ENCODE measurements around the gene PTGES3L.

The PTGES3L gene

DNA sequence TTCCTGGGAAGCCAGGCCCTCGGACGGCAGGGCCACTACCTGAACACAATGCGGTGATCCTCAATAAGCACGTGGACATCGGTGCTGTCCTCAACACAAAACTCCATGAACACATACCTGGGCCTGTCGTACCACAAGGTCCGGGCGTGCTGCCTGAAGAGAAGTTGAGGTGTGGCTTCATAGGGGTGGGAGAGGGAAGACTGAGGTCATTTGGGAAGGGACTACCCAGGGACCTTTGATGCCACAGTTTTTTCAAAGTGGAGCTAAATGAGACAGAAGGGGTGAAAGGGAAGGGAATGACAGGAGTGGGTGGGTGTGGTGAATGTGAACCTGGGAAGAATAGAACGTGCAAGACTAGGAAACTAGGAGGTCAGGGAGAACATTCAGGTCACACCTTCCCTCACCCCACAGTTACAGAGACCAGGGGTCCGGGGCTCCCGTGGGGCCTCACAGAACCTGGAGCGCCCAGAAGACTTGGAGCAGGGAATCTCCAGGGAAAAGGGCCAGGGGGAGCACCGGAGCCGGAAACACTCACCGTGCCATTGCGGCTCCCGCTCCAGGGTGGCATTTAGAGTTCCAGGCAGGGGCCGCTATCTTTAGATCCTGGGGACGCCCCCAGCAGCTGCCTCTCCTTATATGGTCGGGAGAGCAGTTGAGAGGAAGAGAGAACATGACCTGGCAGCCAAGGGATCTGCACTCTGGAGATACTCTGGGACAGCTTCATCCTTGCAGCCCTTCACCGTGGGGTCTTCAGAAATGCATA is at the start of gene PTGES3L:
PTGES3L (minus strand) TSS at position 570 of the 763 bp plus-strand sequence; CDS start at position 543, 27 bp downstream.
- peak in 1 of 2 experiments; percentile 49 for DNase-seq (ENCODE audit: low read depth in 1 of 2, low spot score in 1 of 2)
- in situ Hi-C loops (cut with HindIII; ENCODE audit: low pct_unique_long_range_greater_than_20kb, low sequenced_read_pairs): no loop called here
- TF ChIP-seq JUND (IDR thresholded peaks at IDR 0.05; ENCODE audit: low read depth): no peak

DNA sequence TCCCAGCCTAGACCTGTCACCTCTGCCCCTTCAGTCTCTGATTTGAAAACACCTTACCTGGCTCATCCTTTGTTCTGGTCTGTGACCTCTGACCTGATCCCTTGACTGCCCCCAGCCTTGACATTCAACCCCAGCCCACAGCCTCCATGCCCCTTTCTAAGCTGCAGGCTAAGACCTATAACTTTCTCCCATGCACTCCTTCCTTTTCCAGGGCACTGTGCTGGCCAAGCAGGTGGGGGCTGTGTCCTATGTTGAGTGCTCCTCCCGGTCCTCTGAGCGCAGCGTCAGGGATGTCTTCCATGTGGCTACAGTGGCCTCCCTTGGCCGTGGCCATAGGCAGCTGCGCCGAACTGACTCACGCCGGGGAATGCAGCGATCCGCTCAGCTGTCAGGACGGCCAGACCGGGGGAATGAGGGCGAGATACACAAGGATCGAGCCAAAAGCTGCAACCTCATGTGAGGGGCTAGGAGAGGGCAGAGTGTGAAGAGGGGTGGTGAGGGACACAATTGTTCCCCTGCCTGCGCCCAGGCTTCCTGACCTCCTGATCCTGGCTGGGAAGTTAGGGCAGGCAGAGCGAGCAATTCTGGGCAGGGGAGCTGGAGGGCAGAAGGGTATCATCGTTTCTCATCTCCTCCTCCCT is 48.5 kb upstream of the PTGES3L start:
- in situ Hi-C loops (cut with HindIII; ENCODE audit: low pct_unique_long_range_greater_than_20kb, low sequenced_read_pairs): no loop called here
- DNase-seq (ENCODE audit: low read depth in 1 of 2, low spot score in 1 of 2): no peak
- no peak for TF ChIP-seq JUND (IDR thresholded peaks at IDR 0.05; ENCODE audit: low read depth)

DNA sequence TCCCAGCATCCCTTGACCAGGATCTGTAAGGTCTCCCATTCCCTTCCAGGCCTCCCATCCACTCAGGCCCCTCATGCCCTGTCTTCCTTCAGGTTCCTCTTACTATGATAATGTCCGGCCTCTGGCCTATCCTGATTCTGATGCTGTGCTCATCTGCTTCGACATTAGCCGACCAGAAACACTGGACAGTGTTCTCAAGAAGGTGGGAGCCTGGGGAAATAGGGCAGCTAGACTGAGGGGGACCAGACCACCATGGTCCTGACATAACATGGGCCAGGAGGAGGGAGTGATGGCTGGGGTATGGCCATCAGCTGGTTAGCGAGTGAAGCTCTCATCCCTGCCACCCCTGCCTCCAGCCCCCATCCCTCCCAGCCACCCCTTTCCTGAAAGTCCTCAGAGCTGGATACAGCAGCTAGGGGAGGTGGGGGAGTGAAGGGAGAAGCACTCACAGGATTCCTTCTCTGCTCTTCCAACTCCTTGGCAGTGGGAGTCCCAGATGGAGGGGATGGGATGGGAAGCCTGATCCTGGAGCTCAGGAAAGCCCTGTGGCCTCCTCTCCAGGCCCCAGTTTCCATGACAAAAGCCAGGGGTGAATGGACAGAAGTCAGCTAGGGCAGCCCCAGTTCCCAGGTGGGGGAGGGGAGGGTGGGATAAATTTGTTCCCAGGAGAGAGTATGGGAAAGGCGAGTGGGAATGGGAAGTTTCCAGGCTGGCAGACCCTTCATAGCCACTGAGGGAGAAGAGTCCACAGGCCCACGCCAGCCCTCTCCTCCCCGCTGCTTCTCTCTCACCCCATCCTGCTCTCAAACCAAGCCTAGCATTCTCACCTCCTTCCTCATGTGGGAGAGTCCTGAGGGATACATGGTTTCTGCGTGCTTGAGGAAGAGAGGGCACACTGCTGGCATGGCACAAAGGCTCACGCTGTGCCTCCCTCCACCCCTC is 47.5 kb upstream of the PTGES3L start:
- in situ Hi-C loops (cut with HindIII; ENCODE audit: low pct_unique_long_range_greater_than_20kb, low sequenced_read_pairs): no loop called here
- DNase-seq (ENCODE audit: low read depth in 1 of 2, low spot score in 1 of 2): no peak
- TF ChIP-seq JUND (IDR thresholded peaks at IDR 0.05; ENCODE audit: low read depth): no peak

DNA sequence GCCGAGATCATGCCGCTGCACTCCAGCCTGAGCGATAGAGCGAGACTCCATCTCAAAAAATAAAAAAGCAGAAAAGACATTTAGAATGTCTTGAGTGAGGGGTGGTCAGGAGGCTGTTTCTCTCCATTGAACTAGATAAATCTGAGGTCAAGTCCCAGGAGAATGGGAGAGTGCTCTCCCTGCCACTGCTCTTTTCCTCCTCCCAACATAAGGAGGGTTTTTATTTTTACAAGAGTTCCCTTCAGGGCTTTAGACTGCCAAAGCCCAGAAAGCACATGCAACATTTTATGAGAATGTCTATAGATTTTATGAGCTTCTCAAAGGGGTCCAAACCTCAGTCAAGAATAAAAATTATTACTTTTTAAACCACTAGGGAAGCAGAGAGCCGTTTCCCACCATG is 46.7 kb upstream of the PTGES3L start:
- in situ Hi-C loops (cut with HindIII; ENCODE audit: low pct_unique_long_range_greater_than_20kb, low sequenced_read_pairs): no loop called here
- DNase-seq (ENCODE audit: low read depth in 1 of 2, low spot score in 1 of 2): no peak
- no peak for TF ChIP-seq JUND (IDR thresholded peaks at IDR 0.05; ENCODE audit: low read depth)

- TF ChIP-seq JUND (IDR thresholded peaks at IDR 0.05; ENCODE audit: low read depth): no peak
- no peak for DNase-seq (ENCODE audit: low read depth in 1 of 2, low spot score in 1 of 2)
- in situ Hi-C loops (cut with HindIII; ENCODE audit: low pct_unique_long_range_greater_than_20kb, low sequenced_read_pairs): no loop called here
Measured at GRCh38 chr17:43025766-43026537, 46.1 kb upstream of the PTGES3L start.

DNA sequence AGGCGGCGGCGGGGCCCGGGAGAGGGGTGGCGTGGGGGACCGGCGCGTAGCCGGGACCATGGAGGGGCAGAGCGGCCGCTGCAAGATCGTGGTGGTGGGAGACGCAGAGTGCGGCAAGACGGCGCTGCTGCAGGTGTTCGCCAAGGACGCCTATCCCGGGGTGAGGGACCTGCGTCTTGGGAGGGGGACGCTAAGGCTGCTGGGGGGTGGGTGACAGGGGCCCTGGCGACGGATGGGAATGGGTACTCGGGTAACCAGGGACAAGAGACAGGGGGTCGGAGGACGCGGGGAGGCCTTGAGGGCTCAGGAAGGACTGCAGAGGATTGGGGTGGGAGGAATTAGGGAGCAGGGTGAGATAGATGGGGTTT is 45.4 kb upstream of the PTGES3L start:
- in situ Hi-C loops (cut with HindIII; ENCODE audit: low pct_unique_long_range_greater_than_20kb, low sequenced_read_pairs): no loop called here
- TF ChIP-seq JUND (IDR thresholded peaks at IDR 0.05; ENCODE audit: low read depth): no peak

GRCh38 chr17:43024407-43025289 is 44.8 kb upstream of the PTGES3L start, which contains the start of gene RND2:
Gene RND2 (plus strand): TSS chr17:43025231. CDS start chr17:43025348, 117 bp downstream.
- in situ Hi-C loops (cut with HindIII; ENCODE audit: low pct_unique_long_range_greater_than_20kb, low sequenced_read_pairs): no loop called here

More for the DNA sequence above, 45.4 kb upstream of the PTGES3L start:
- DNase-seq (ENCODE audit: low read depth in 1 of 2, low spot score in 1 of 2): no peak

GRCh38 chr17:43021741-43022512 is 42.0 kb upstream of the PTGES3L start, which contains the start of gene VAT1:
Gene VAT1 (minus strand): TSS chr17:43022385. CDS start chr17:43022322, 63 bp downstream.
- in situ Hi-C loops (cut with HindIII; ENCODE audit: low pct_unique_long_range_greater_than_20kb, low sequenced_read_pairs): no loop called here
- DNase-seq (ENCODE audit: low read depth in 1 of 2, low spot score in 1 of 2): peak; percentile 86 to 93
- TF ChIP-seq JUND (IDR thresholded peaks at IDR 0.05; ENCODE audit: low read depth): no peak

More at GRCh38 chr17:43024407-43025289, 44.8 kb upstream of the PTGES3L start, which contains the start of gene RND2:
- peak; percentile 96 to 98 for DNase-seq (ENCODE audit: low read depth in 1 of 2, low spot score in 1 of 2)
- TF ChIP-seq JUND (IDR thresholded peaks at IDR 0.05; ENCODE audit: low read depth): no peak

DNA sequence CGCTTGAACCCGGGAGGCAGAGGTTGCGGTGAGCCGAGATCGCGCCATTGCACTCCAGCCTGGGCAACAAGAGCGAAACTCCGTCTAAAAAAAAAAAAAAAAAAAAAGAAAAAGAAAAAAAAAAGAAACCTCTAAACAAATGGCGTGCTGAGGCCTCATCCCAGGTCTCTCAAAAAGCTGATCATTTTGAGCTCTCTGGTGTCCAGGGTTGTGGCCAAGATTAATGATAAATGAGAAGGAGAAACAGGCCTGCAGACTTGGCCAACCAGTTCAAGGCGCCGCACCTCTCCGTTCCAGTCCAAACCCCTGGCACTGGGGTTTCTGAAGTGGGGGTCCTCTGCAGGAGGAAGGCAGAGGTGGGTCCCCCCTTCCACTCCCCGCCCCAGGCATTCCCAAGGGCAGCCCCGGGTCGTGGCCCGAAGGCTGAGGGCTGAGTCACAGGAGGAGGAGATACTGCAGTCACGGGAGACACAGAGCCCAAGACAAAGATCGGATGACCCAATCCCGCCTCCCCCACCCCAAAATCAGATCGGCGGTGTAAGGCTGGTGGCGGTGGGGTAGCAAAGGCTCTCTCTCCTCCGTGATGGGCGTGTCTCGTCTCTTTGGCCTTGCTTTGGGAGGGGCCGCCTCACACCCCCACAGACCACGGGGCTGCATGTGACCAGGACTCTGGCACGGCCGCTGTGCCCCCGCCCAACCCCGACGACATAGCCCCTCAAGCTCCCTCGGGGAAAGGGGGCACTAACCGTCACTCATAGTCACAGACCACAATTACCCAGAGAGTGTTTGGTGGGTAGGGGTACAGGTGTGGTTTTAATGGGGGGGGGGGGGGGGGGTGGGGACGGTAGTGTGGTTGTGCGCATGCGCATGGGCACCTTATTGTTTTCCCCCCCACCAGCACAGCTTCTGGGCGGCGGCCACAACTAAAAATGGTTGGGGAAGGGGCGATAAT is 41.2 kb upstream of the PTGES3L start:
- DNase-seq (ENCODE audit: low read depth in 1 of 2, low spot score in 1 of 2): peak; percentile 67 to 87
- no peak for TF ChIP-seq JUND (IDR thresholded peaks at IDR 0.05; ENCODE audit: low read depth)
- in situ Hi-C loops (cut with HindIII; ENCODE audit: low pct_unique_long_range_greater_than_20kb, low sequenced_read_pairs): no loop called here

Data from T47D (cell line).